Measurements from ENCODE around the gene KANK3.
"Not testable (repeated sequence)": the region's sequence is repeated elsewhere in the genome, so short reads cannot be mapped to it uniquely, and the experiment has no call there.

The KANK3 gene

GRCh38 chr19:8314981-8315640, 28.0 kb downstream of the KANK3 start:
- not testable (repeated sequence) for DNase-seq

- no peak for DNase-seq
These were observed 31.4 kb downstream of the KANK3 start for GRCh38 chr19:8311461-8312260.

- DNase-seq, result no peak
These were observed 32.6 kb downstream of the KANK3 start for GRCh38 chr19:8310342-8311055.

DNA sequence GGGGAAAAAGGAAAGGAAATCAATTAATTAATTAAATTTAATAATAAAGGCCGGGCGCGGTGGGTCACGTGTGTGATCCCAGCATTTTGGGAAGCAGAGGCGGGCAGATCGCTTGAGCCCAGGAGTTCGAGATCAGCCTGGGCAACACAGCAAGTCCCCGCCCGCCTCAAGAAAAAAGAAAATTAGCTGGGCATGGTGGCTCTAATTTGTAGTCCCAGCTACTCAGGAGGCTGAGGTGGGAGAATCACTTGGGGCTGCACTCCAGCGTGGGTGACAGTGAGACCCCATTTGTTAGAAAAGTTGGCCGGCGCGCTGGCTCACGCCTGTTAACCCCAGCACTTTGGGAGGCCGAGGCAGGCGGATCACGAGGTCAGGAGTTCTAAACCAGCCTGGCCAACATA, 34.2 kb downstream of the KANK3 start:
- no peak for DNase-seq

- DNase-seq, result peak; percentile 96
These were observed 34.8 kb downstream of the KANK3 start, which contains the start of gene CD320 for GRCh38 chr19:8307965-8308866. TSS of gene CD320 (minus strand) at chr19:8308358. CDS start at chr19:8308290, 68 bp downstream.

DNA sequence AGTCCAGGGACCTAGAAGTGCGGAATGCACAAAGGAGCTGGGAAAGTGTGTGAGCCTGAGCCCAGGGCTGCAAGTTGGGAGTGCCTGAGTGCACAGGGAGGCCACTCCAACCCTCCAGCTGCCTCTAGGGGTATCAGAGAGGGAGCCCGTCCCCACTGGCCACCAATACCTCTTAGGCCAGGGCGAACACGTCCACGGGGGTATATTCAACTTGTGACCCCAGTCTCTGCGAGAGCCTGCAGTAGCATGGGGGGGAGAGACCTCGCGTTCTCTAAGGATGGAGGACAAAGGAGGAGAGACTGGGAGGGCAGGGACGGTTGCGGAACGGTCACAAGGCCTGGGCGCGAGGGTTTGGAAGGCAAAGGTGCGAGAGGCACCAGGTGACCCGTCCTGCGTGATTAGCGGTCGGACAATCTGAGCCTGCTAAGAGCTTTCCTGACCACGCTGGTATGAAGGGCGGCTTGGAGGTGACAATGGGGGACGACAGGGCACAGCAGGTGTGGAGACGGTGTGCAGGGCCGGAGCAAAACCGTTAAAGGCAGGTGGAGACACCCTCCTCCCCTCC, 35.6 kb downstream of the KANK3 start:
- no peak for DNase-seq

DNA sequence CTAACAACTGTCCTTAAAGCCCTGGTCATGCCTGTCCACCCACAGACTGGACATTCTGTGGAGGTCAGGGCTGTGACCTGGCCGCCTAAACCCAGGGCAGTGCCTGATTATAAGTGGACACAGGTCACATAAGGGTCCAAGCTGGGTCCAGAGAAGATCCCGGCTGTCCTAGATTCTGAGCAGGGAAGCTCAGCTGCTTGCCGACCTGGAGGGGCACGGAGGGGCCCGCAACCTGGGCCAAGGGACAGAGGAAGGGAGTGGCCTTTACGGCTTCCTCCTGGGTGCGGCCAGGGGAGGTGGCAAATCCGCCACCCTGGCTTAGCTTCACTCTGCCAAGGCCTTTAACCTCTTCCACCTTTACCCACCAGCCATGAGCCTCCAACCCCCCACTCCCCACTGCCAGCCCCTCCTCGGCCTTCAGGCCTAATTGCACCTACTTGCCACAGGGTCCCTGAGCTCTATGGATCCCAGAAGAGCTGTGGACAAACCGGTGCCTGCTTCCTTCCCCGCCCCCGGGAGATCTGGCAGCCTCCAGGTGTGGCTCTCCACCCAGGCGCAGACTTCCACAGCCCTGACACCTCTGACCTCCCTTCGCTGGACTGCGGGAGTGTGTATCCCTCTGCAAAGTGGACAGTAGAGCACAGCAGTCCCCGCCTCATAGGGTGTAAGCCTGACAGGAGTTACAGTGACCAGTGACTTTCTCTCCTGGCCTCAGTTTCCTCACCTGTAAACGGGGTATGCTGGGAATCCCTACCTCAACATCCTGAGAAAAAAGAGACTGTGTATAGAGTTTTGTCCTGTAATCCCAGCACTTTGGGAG, 36.6 kb downstream of the KANK3 start:
- DNase-seq, result no peak

DNA sequence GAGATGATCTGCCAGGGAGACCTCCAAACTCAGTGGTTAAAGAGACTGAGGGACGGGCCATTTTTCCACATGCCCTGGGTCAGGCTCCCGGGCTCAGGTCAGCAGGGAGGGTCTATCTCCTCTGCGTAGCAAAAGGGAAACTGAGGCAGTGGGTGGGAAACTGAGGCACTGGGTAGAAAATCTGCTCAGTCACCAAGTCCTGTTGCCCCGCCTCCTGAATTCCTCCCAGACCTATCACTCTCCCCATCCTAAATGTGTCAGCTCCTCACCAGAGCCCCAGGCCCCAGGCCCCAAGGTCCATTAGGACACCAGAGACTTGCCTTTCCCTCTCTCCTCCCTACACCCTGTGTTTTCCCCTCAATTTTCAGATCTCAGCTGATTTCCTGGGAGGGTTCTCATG, 37.3 kb downstream of the KANK3 start:
- no peak for DNase-seq

DNA sequence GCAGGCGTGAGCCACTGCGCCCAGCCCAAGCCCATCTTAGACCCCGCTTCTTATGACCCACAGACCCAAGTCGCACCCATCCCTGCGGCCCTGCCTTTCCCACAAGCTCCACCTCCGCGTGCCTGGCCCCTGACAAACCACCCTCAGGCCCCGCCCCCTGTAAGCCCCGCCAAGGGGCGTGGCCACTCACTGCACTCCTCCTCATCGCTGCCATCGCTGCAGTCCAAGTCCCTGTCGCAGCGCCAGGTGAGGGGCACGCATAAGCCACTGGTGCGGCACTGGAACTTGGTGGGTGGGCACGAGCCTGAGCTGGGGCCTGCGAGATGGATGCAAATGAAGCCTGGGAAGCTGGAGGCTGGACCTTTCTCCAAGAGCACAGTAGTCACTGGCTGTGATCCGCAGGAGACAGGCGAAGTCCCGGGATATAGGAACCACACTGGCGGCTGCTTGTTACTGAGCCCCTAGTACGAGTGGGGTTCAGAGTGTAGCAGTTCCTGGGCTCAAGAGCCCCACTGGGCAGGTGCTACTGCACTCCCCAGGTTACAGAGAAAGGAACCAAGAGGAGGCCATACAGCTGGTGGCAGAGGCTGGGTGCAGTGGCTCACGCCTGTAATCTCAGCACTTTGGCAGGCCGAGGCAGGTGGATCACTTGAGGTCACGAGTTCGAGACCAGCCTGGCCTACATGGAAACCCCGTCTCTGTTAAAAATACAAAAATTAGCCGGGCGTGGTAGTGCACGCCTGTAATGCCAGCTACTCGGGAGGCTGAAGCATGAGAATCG, 38.0 kb downstream of the KANK3 start:
- DNase-seq, result no peak

DNA sequence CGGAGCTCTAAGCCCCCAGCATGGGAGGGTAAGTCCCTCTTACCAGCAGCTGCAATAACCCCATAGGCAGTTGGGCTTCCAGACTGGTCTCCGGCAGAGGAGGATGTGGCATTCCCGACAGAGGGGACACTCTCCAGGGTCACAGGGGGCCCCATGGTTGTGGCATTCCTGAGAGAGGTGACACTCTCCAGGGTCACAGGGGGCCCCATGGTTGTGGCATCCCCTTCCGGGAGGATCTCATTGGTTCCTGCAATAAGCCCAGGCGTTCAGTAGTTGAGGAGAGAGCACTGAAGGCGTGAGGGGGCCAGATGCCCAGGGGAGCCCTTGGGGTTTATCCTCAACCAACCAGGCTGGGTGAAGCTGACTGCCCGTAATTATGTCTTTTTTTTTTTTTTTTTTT, 40.3 kb downstream of the KANK3 start:
- no peak for DNase-seq

DNA sequence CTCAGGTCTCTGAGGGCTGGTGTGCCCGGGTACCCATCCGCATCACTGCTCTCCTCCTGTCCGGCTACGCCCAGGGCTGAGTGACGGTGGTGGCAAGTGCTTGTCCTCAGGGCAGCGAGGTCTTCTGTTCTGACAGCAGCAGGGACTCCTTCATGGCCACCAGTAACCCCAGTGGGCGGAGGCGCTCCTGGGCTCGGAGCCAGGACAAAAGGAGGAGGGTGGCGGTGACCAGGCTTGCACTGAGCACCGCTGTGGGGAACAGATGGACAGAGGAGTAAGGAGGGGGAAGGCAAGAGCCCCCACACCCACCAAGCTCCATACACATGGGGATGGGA, 40.7 kb downstream of the KANK3 start:
- DNase-seq, result no peak

DNA sequence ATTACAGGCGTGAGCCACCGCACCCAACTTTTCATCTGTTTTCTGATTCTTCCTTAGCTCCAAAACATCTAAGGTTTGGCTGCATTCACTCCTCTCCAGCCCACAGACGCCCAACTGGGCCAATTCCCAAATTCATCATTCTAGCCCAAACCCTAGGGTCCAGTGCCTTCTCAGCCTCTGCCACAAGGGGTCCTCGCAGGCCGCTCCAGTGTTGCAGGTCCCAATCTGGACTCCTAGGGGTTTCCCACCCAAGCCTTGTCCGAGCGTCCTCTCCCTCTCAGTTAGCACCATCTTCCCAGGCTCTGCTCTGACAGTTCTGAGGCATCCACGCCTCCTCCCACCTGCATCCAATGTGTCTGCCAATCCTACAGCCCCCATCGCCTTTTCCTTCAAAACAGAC, 51.7 kb downstream of the KANK3 start:
- not testable (repeated sequence) for DNase-seq

- not testable (repeated sequence) for DNase-seq
These were observed 66.6 kb downstream of the KANK3 start for GRCh38 chr19:8276508-8276907.

All from NCI-H2171 treated with DMSO at 0.1 percent for 48 hours (cell line).